HepG2 (cell line): ENCODE data around the gene SIRT6. TPM values are rescaled to one million over a fixed set of nuclear protein-coding genes. Genes with fewer than 3 reads are reported as not detected.
"Not testable (repeated sequence)": the region's sequence is repeated elsewhere in the genome, so short reads cannot be mapped to it uniquely, and the experiment has no call there.

Source experiments
- ATAC-seq: fragments of 200-7000 bp; cut with Tn5 transposase; 3 replicates; pipeline ENCODE4 v1.9.1; 2020; ENCODE audit warnings: mild to moderate bottlenecking, moderate library complexity
- BruUV-seq: library from RNA; stranded (reverse); fragments of 400-500 nt; replicated peaks from 2 replicates; lab custom pipeline; 2021; lab: Mats Ljungman, UMichigan
- CTCF ChIA-PET: fragments of 300-600 bp; formaldehyde crosslinking; extraction: SDS; loops from one replicate; lab custom pipeline; 2021; ENCODE audit warnings: low total read pairs, inconsistent platforms, low intra/inter-chr PET ratio; lab: Yijun Ruan, JAX
- POLR2A ChIA-PET: fragments of 350-600 bp; sonication (Branson Sonifier 250); formaldehyde crosslinking; loops from one replicate; lab custom pipeline; 2020; ENCODE audit warnings: antibody characterized with exemption, inconsistent platforms; lab: Yijun Ruan, JAX
- DNase-seq: peaks from one replicate; pipeline ENCODE4 v3.0.0-alpha.2; 2015; ENCODE audit warnings: low spot score
- FAIRE-seq: peaks from 3 replicates; lab custom pipeline; 2011; peaks lifted over from hg19 to GRCh38; lab: Jason Lieb, UNC
- H2AFZ ChIP-seq: one replicate; pipeline ENCODE4 v1.6.1; 2011; ENCODE audit warnings: low read length, inconsistent platforms
- H3K27ac ChIP-seq: fragments of 300-600 bp; 3 replicates; pipeline ENCODE4 v1.8.0; 2011; ENCODE audit warnings: mixed run types, mild to moderate bottlenecking, mixed read lengths, low read length, inconsistent platforms; ENCODE audit not compliant: insufficient read depth; ENCODE audit errors: extremely low read length
- H3K27me3 ChIP-seq, 2 experiments: fragments of 200-600 bp in 1 of 2; 2 replicates in 1 of 2; 3 replicates in 1 of 2; pipeline versions ENCODE4 v1.6.0 to v1.8.0; 2011; ENCODE audit warnings: low read length in 2 of 2, mild to moderate bottlenecking in 2 of 2, moderate library complexity in 2 of 2, inconsistent platforms in 1 of 2; ENCODE audit not compliant: insufficient read depth in 2 of 2, control insufficient read depth in 1 of 2
- H3K36me3 ChIP-seq, 2 experiments: fragments of 200-600 bp in 1 of 2; replicated peaks in 1 of 2; 2 replicates in 1 of 2; 3 replicates in 1 of 2; pipeline versions ENCODE4 v1.5.1 to v1.8.0; 2011; ENCODE audit warnings: low read length in 2 of 2, inconsistent platforms in 1 of 2; ENCODE audit not compliant: insufficient read depth in 2 of 2, control insufficient read depth in 1 of 2
- H3K4me1 ChIP-seq: 2 replicates; pipeline ENCODE4 v1.5.1; 2012; ENCODE audit warnings: low read length, inconsistent platforms; ENCODE audit not compliant: insufficient read depth
- H3K4me2 ChIP-seq: 2 replicates; pipeline ENCODE4 v1.6.0; 2011; ENCODE audit warnings: low read depth, low read length, inconsistent platforms
- H3K4me3 ChIP-seq, 3 experiments: fragments of 200-600 bp in 1 of 3; sonication (generic), shearing (Covaris generic) in 1 of 3; replicated peaks in 1 of 3; 2 replicates each; pipeline ENCODE4 v1.5.1; 2011 to 2016; ENCODE audit warnings: low read length in 3 of 3, inconsistent platforms in 2 of 3, low read depth in 2 of 3, mild to moderate bottlenecking in 2 of 3, control low read depth in 1 of 3, mixed read lengths in 1 of 3; ENCODE audit not compliant: insufficient read depth in 1 of 3
- H3K79me2 ChIP-seq: one replicate; pipeline ENCODE4 v1.6.1; 2011; ENCODE audit warnings: low read length, inconsistent platforms; ENCODE audit not compliant: insufficient read depth
- H3K9ac ChIP-seq: 2 replicates; pipeline ENCODE4 v1.6.0; 2011; ENCODE audit warnings: mild to moderate bottlenecking, low read depth, low read length, inconsistent platforms; ENCODE audit not compliant: insufficient read depth
- H3K9me3 ChIP-seq: 2 replicates; pipeline ENCODE4 v1.5.1; 2012; ENCODE audit warnings: mild to moderate bottlenecking, low read length
- H4K20me1 ChIP-seq: 2 replicates; pipeline ENCODE4 v1.6.0; 2011; ENCODE audit warnings: inconsistent platforms, mild to moderate bottlenecking, low read length, moderate library complexity; ENCODE audit not compliant: insufficient read depth
- ZNF121 ChIP-seq: sonication (generic); formaldehyde crosslinking; IDR thresholded peaks from 2 replicates; pipeline ENCODE4 v1.5.0; 2020; ENCODE audit warnings: mild to moderate bottlenecking, missing genetic modification reagents
- ZNF770 ChIP-seq: sonication (generic); formaldehyde crosslinking; IDR thresholded peaks from 2 replicates; pipeline ENCODE4 v1.5.0; 2020; ENCODE audit warnings: mild to moderate bottlenecking, missing genetic modification reagents
- WGBS: methylation state at CpG from one replicate; pipeline ENCODE4 v1.1.6; 2017; ENCODE audit warnings: low lambda C conversion rate; 5-methylcytosine and 5-hydroxymethylcytosine counted together
- in situ Hi-C: cut with HindIII; loops from 2 replicates; pipeline ENCODE4 v1.10.0; 2017; ENCODE audit warnings: low pct_unique_long_range_greater_than_20kb; ENCODE audit not compliant: extremely low pct_ligation_motif_present
- intact Hi-C: fragments of 100-400 bp; cut with micrococcal nuclease; formaldehyde crosslinking; loops from one replicate; pipeline ENCODE4 v1.10.0; 2022; ENCODE audit not compliant: unreplicated experiment
- polyA plus RNA-seq, 8 experiments: library from polyadenylated mRNA; depleted of rRNA in 3 of 8; stranded (reverse) in 7 of 8; unstranded in 1 of 8; fragments of >200 nt; fragmentation: Illumina TruSeq in 4 of 8; extraction: Trizol in 4 of 8; gene quantifications; 2 replicates each; pipeline versions ENCODE4 v1.2.1 to v1.2.3, GENCODE V29; 2011 to 2016; ENCODE audit warnings: low read depth in 4 of 8, missing spikeins in 1 of 8, mixed read lengths in 1 of 8; ENCODE audit not compliant: insufficient read depth in 1 of 8
- total RNA-seq, 5 experiments: library from RNA; depleted of rRNA; stranded (reverse); fragments of >200 nt; fragmentation: Illumina TruSeq; extraction: Trizol; gene quantifications; 2 replicates each; pipeline ENCODE4 v1.2.3, GENCODE V29; 2016; ENCODE audit warnings: low read depth in 1 of 5

SIRT6 gene
- total and polyA plus RNA-seq, 2 of the 13 experiments (the other 11 are each of a cell fraction or from before 2014, with no cell fraction given), result 11.0 to 18.4 TPM

- DNase-seq, H3K9me3 ChIP-seq, H3K79me2 ChIP-seq, intact Hi-C loops, H3K4me2 ChIP-seq, H3K27ac ChIP-seq, POLR2A ChIA-PET, CTCF ChIA-PET, H2AFZ ChIP-seq, in situ Hi-C loops, FAIRE-seq, H3K36me3 ChIP-seq, ATAC-seq, H3K27me3 ChIP-seq, H3K9ac ChIP-seq, H4K20me1 ChIP-seq, BruUV-seq, H3K4me3 ChIP-seq: not testable (repeated sequence)
- peaks cover 50% of the 10 kb centered on the region for H3K4me1 ChIP-seq
- WGBS, result 70% methylated on average over 5 of the region's 5 CpGs
Measured at GRCh38 chr19:4232139-4232538, 49.8 kb upstream of the SIRT6 start.

GRCh38 chr19:4231521-4231920 is 49.2 kb upstream of the SIRT6 start:
- in situ Hi-C loops, CTCF ChIA-PET, H3K9ac ChIP-seq, H3K4me2 ChIP-seq, H3K9me3 ChIP-seq: not testable (repeated sequence)
- TF ChIP-seq ZNF121, result peak; percentile 57; the same call in 1 of the 2 replicates
- TF ChIP-seq, all 625 proteins: peak for 1; not testable (repeated sequence) for 624
- H4K20me1 ChIP-seq, FAIRE-seq, ATAC-seq, H3K79me2 ChIP-seq, H2AFZ ChIP-seq, H3K36me3 ChIP-seq, intact Hi-C loops, POLR2A ChIA-PET, BruUV-seq, DNase-seq, H3K4me3 ChIP-seq, H3K27me3 ChIP-seq, H3K27ac ChIP-seq: not testable (repeated sequence)
- H3K4me1 ChIP-seq, result peaks cover 50% of the 10 kb centered on the region
- WGBS, result 96% methylated on average over 6 of the region's 6 CpGs

- not testable (repeated sequence) for H3K79me2 ChIP-seq, H3K9me3 ChIP-seq
- WGBS, result 76% methylated on average over 6 of the region's 6 CpGs
- TF ChIP-seq ZNF770 (CRISPR knock-in tag), result peak; percentile 85
- TF ChIP-seq, all 625 proteins: peak for 1; not testable (repeated sequence) for 624
- H3K9ac ChIP-seq, H3K27ac ChIP-seq, ATAC-seq, H3K4me3 ChIP-seq, H4K20me1 ChIP-seq, H3K27me3 ChIP-seq, FAIRE-seq, CTCF ChIA-PET, intact Hi-C loops, BruUV-seq, DNase-seq, POLR2A ChIA-PET, H3K4me2 ChIP-seq, in situ Hi-C loops, H2AFZ ChIP-seq, H3K36me3 ChIP-seq: not testable (repeated sequence)
- H3K4me1 ChIP-seq, result peaks cover 46% of the 10 kb centered on the region
Measured at GRCh38 chr19:4230237-4230636, 47.9 kb upstream of the SIRT6 start.
